Activated T-cell treated with anti-CD3 and anti-CD28 coated beads, Interleukin-2, amount 50 U/mL, for 24 hours (primary cell): ENCODE measurements around the gene TOMM20.

ENCODE experiments used
- DNase-seq: peaks from one replicate; pipeline ENCODE4 v3.0.0-alpha.2; 2020
- H3K27ac Mint-ChIP-seq: 2 replicates; pipeline ENCODE4 v1.8.0; 2020; ENCODE audit warnings: mild to moderate bottlenecking, mixed read lengths
- H3K27me3 Mint-ChIP-seq: 2 replicates; pipeline ENCODE4 v1.8.0; 2020; ENCODE audit warnings: mixed read lengths
- H3K36me3 Mint-ChIP-seq: 2 replicates; pipeline ENCODE4 v1.8.0; 2020; ENCODE audit warnings: low read depth, mixed read lengths
- H3K4me1 Mint-ChIP-seq: 2 replicates; pipeline ENCODE4 v1.8.0; 2020; ENCODE audit warnings: low read depth, mixed read lengths
- H3K4me3 Mint-ChIP-seq: 2 replicates; pipeline ENCODE4 v1.8.0; 2020; ENCODE audit warnings: mild to moderate bottlenecking, moderate library complexity, mixed read lengths
- H3K9me3 Mint-ChIP-seq: 2 replicates; pipeline ENCODE4 v1.8.0; 2020; ENCODE audit warnings: mixed read lengths

The TOMM20 gene

GRCh38 chr1:235124665-235125064, 4.0 kb downstream of the TOMM20 start:
- peak overlapping the region; percentile 81 for H3K27ac Mint-ChIP-seq
- no peak for DNase-seq
- H3K36me3 Mint-ChIP-seq, result peaks cover 91% of the 10 kb centered on the region
- H3K9me3 Mint-ChIP-seq, result no peaks in the 10 kb centered on the region
- H3K4me3 Mint-ChIP-seq, result peak overlapping the region; percentile 99
- H3K4me1 Mint-ChIP-seq, result peaks cover 65% of the 10 kb centered on the region
- no peaks in the 10 kb centered on the region for H3K27me3 Mint-ChIP-seq

GRCh38 chr1:235124111-235124510, 4.5 kb downstream of the TOMM20 start:
- no peaks in the 10 kb centered on the region for H3K9me3 Mint-ChIP-seq
- peak overlapping the region; percentile 81 for H3K27ac Mint-ChIP-seq
- no peaks in the 10 kb centered on the region for H3K27me3 Mint-ChIP-seq
- H3K4me1 Mint-ChIP-seq, result peaks cover 66% of the 10 kb centered on the region
- no peak for DNase-seq
- peaks cover 96% of the 10 kb centered on the region for H3K36me3 Mint-ChIP-seq
- H3K4me3 Mint-ChIP-seq, result peak overlapping the region; percentile 99

GRCh38 chr1:235122348-235122747, 6.3 kb downstream of the TOMM20 start:
- no peak overlapping the region for H3K4me3 Mint-ChIP-seq
- no peaks in the 10 kb centered on the region for H3K9me3 Mint-ChIP-seq
- H3K36me3 Mint-ChIP-seq, result peaks cover 97% of the 10 kb centered on the region
- no peak for DNase-seq
- peak overlapping the region; percentile 81 for H3K27ac Mint-ChIP-seq
- H3K27me3 Mint-ChIP-seq, result no peaks in the 10 kb centered on the region
- peaks cover 65% of the 10 kb centered on the region for H3K4me1 Mint-ChIP-seq

- Mint-ChIP-seq H3K4me3 (no peak overlapping the region), H3K4me1 (peaks cover 21% of the 10 kb centered on the region), H3K36me3 (peaks cover 96% of the 10 kb centered on the region), H3K9me3 (no peaks in the 10 kb centered on the region), H3K27ac (peak overlapping the region; percentile 45), H3K27me3 (no peaks in the 10 kb centered on the region)
- no peak for DNase-seq
Observed at GRCh38 chr1:235113183-235113917, 15.3 kb downstream of the TOMM20 start.

- H3K9me3 Mint-ChIP-seq, result no peaks in the 10 kb centered on the region
- no peak for DNase-seq
- H3K27me3 Mint-ChIP-seq, result no peaks in the 10 kb centered on the region
- H3K36me3 Mint-ChIP-seq, result peaks cover 96% of the 10 kb centered on the region
- H3K4me3 Mint-ChIP-seq, result no peak overlapping the region
- peaks cover 20% of the 10 kb centered on the region for H3K4me1 Mint-ChIP-seq
- peak overlapping the region; percentile 44 for H3K27ac Mint-ChIP-seq
Observed at GRCh38 chr1:235112297-235113182, 16.1 kb downstream of the TOMM20 start.

GRCh38 chr1:235111107-235111506, 17.5 kb downstream of the TOMM20 start:
- no peaks in the 10 kb centered on the region for H3K27me3 Mint-ChIP-seq
- H3K4me1 Mint-ChIP-seq, result peaks cover 34% of the 10 kb centered on the region
- H3K4me3 Mint-ChIP-seq, result no peak overlapping the region
- H3K9me3 Mint-ChIP-seq, result no peaks in the 10 kb centered on the region
- peaks cover 97% of the 10 kb centered on the region for H3K36me3 Mint-ChIP-seq
- peak overlapping the region; percentile 69 for H3K27ac Mint-ChIP-seq
- no peak for DNase-seq

GRCh38 chr1:235108876-235109275, 19.8 kb downstream of the TOMM20 start:
- H3K27ac Mint-ChIP-seq, result no peak overlapping the region
- no peaks in the 10 kb centered on the region for H3K9me3 Mint-ChIP-seq
- no peak overlapping the region for H3K4me3 Mint-ChIP-seq
- H3K27me3 Mint-ChIP-seq, result no peaks in the 10 kb centered on the region
- H3K4me1 Mint-ChIP-seq, result peaks cover 48% of the 10 kb centered on the region
- H3K36me3 Mint-ChIP-seq, result peaks cover 80% of the 10 kb centered on the region
- peak; percentile 17 for DNase-seq

- Mint-ChIP-seq H3K27ac (no peak overlapping the region), H3K36me3 (peaks cover 73% of the 10 kb centered on the region), H3K4me3 (no peak overlapping the region), H3K4me1 (peaks cover 51% of the 10 kb centered on the region), H3K9me3 (no peaks in the 10 kb centered on the region), H3K27me3 (no peaks in the 10 kb centered on the region)
- peak; percentile 32 for DNase-seq
Observed at GRCh38 chr1:235108185-235108593, 20.4 kb downstream of the TOMM20 start.

GRCh38 chr1:235107368-235108184, 21.1 kb downstream of the TOMM20 start:
- peaks cover 67% of the 10 kb centered on the region for H3K36me3 Mint-ChIP-seq
- no peak overlapping the region for H3K4me3 Mint-ChIP-seq
- H3K27ac Mint-ChIP-seq, result peak overlapping the region; percentile 66
- no peaks in the 10 kb centered on the region for H3K9me3 Mint-ChIP-seq
- DNase-seq, result peak; percentile 28
- no peaks in the 10 kb centered on the region for H3K27me3 Mint-ChIP-seq
- peaks cover 57% of the 10 kb centered on the region for H3K4me1 Mint-ChIP-seq

- peak; percentile 17 for DNase-seq
- H3K9me3 Mint-ChIP-seq, result no peaks in the 10 kb centered on the region
- H3K27ac Mint-ChIP-seq, result peak overlapping the region; percentile 76
- no peaks in the 10 kb centered on the region for H3K27me3 Mint-ChIP-seq
- peaks cover 56% of the 10 kb centered on the region for H3K36me3 Mint-ChIP-seq
- H3K4me1 Mint-ChIP-seq, result peaks cover 62% of the 10 kb centered on the region
- H3K4me3 Mint-ChIP-seq, result no peak overlapping the region
Observed at GRCh38 chr1:235106457-235106856, 22.2 kb downstream of the TOMM20 start.

GRCh38 chr1:235105051-235106043, 23.3 kb downstream of the TOMM20 start:
- peak overlapping the region; percentile 30 for H3K4me3 Mint-ChIP-seq
- peaks cover 56% of the 10 kb centered on the region for H3K4me1 Mint-ChIP-seq
- peak overlapping the region; percentile 78 for H3K27ac Mint-ChIP-seq
- H3K36me3 Mint-ChIP-seq, result peaks cover 45% of the 10 kb centered on the region
- H3K9me3 Mint-ChIP-seq, result no peaks in the 10 kb centered on the region
- no peaks in the 10 kb centered on the region for H3K27me3 Mint-ChIP-seq
- peak; percentile 32 for DNase-seq

GRCh38 chr1:235102993-235103411, 25.6 kb downstream of the TOMM20 start:
- no peak overlapping the region for H3K27ac Mint-ChIP-seq
- peaks cover 21% of the 10 kb centered on the region for H3K36me3 Mint-ChIP-seq
- DNase-seq, result peak; percentile 18
- H3K27me3 Mint-ChIP-seq, result peaks cover 2% of the 10 kb centered on the region
- no peaks in the 10 kb centered on the region for H3K9me3 Mint-ChIP-seq
- no peak overlapping the region for H3K4me3 Mint-ChIP-seq
- peaks cover 52% of the 10 kb centered on the region for H3K4me1 Mint-ChIP-seq

- Mint-ChIP-seq H3K27ac (no peak overlapping the region), H3K27me3 (peaks cover 2% of the 10 kb centered on the region), H3K9me3 (no peaks in the 10 kb centered on the region), H3K36me3 (peaks cover 14% of the 10 kb centered on the region), H3K4me1 (peaks cover 48% of the 10 kb centered on the region), H3K4me3 (no peak overlapping the region)
- no peak for DNase-seq
Observed at GRCh38 chr1:235102259-235102582, 26.4 kb downstream of the TOMM20 start.
